HFFc6 (cell line): ENCODE data around the gene CAMK1G. TPM values are rescaled to one million over a fixed set of nuclear protein-coding genes. Genes with fewer than 3 reads are reported as not detected.

ENCODE experiments used
- DNase-seq: peaks from one replicate; pipeline ENCODE4 v3.0.0-alpha.2; 2018
- H3K27ac Mint-ChIP-seq: 2 replicates; pipeline ENCODE4 v1.8.0; 2020; ENCODE audit warnings: mild to moderate bottlenecking, mixed read lengths
- H3K27me3 Mint-ChIP-seq: 2 replicates; pipeline ENCODE4 v1.8.0; 2021; ENCODE audit warnings: mild to moderate bottlenecking, moderate library complexity, mixed read lengths; ENCODE audit not compliant: insufficient read depth
- H3K36me3 Mint-ChIP-seq: 2 replicates; pipeline ENCODE4 v1.8.0; 2021; ENCODE audit warnings: low read depth, mixed read lengths
- H3K4me1 Mint-ChIP-seq: 2 replicates; pipeline ENCODE4 v1.8.0; 2020; ENCODE audit warnings: low read depth, mixed read lengths
- H3K4me3 Mint-ChIP-seq: 2 replicates; pipeline ENCODE4 v1.8.0; 2020; ENCODE audit warnings: mild to moderate bottlenecking, moderate library complexity, mixed read lengths
- H3K9me3 Mint-ChIP-seq: 2 replicates; pipeline ENCODE4 v1.8.0; 2020; ENCODE audit warnings: mild to moderate bottlenecking, mixed read lengths
- total RNA-seq, 6 experiments: library from RNA; stranded (reverse); fragmentation: NEBNext Ultra II Directional; extraction: Animal tissue kit (Norgen Biotek cat#: 25700); gene quantifications; 2 replicates in 1 of 6; 3 replicates in 5 of 6; pipeline ENCODE4 v1.2.3, GENCODE V29; 2021
- TF ChIP-seq, protein P1 (sequence below): fragments of 200-600 bp; sonication (generic); IDR thresholded peaks from 2 replicates; pipeline ENCODE4 v1.5.0; 2021; ENCODE audit warnings: antibody characterized with exemption, mild to moderate bottlenecking

The CAMK1G gene
- total RNA-seq, 6 experiments from 2014 or later: 4.9 to 8.0 (median 5.9) TPM

DNA sequence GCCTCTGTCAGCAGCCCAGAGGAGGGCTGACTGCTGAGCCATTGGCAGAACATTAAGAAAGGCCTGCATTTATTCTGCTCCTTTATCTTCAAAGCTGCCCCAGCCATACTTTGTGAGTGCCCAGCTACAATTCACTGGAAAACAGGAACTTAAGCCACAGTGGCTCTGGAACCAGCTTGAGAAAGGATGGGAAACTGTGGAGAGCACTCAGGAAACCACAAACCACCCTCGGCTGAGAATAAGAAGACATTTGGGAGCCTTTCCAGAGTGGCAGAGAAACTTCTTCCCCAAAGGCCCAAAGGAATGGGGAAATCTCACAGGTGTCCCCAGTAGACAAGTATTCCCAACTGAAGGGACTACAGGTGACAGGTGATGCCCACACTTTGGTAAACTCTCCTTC lies 66.9 kb downstream of the CAMK1G start:
- Mint-ChIP-seq H3K4me1 (peaks cover 75% of the 10 kb centered on the region), H3K4me3 (peak overlapping the region; percentile 6), H3K9me3 (no peaks in the 10 kb centered on the region), H3K36me3 (no peaks in the 10 kb centered on the region), H3K27ac (peak overlapping the region; percentile 84), H3K27me3 (peaks cover 2% of the 10 kb centered on the region)
- TF ChIP-seq, protein P1, sequence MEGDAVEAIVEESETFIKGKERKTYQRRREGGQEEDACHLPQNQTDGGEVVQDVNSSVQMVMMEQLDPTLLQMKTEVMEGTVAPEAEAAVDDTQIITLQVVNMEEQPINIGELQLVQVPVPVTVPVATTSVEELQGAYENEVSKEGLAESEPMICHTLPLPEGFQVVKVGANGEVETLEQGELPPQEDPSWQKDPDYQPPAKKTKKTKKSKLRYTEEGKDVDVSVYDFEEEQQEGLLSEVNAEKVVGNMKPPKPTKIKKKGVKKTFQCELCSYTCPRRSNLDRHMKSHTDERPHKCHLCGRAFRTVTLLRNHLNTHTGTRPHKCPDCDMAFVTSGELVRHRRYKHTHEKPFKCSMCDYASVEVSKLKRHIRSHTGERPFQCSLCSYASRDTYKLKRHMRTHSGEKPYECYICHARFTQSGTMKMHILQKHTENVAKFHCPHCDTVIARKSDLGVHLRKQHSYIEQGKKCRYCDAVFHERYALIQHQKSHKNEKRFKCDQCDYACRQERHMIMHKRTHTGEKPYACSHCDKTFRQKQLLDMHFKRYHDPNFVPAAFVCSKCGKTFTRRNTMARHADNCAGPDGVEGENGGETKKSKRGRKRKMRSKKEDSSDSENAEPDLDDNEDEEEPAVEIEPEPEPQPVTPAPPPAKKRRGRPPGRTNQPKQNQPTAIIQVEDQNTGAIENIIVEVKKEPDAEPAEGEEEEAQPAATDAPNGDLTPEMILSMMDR: no peak
- no peak for DNase-seq

DNA sequence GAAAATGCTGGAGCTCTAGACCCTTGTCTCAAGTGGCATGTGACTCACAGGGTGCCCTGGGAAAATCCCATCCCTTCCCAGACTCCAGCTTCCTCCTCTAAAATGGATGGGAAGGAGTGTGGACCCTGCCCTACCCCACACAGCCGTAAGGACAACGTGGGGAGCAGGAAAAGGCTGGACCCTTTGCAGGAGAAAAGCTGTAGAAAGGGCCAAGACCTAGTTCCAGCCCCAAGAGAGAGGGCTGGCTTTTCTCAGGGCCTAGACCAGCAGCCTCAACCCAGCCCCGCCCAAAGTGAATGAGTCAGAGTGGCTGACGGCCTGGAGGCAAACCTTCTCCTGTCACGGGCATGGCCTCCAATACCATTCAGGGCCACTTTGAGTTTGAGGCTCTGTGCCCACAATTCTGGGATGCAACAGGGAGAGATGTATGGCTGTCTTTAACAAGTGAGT lies 67.6 kb downstream of the CAMK1G start:
- TF ChIP-seq, protein P1: no peak
- Mint-ChIP-seq H3K36me3 (no peaks in the 10 kb centered on the region), H3K4me3 (peak overlapping the region; percentile 6; the same call in 1 of the 2 replicates), H3K9me3 (no peaks in the 10 kb centered on the region), H3K27me3 (peaks cover 2% of the 10 kb centered on the region), H3K27ac (peak overlapping the region; percentile 84), H3K4me1 (peaks cover 69% of the 10 kb centered on the region)
- peak; percentile 82 for DNase-seq

DNA sequence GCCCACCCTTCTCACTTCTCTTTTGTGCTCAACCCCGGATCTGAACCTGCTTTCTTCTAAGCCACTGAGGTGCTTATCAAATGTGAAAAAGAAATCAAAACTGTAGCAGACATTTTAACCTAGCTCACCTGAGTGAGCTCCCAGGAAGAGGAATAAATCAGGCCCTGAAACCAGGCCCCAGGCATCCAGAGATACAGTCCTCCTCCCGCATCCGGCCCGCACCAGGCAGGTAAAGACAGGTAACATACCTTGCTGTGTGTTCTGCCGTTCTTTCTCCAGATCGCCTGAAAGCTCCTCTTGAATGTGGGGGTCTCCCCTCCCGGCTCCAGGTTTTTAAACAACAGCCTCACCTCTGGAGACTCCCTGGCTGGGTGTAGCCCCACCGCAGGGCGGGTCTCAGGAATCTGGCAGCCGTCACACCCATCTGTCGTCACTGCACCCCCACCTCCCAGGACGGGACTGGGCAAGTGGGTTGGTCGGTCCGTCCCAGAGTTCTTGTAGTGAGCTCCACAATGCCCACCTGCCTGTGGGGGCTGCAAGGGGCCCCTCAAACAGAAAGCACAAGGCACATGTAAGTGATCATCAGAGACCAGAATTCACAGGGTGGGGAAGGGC lies 68.7 kb downstream of the CAMK1G start, which contains the start of gene LAMB3:
Gene LAMB3, minus strand, starts transcription at position 305 of the 615 bp plus-strand sequence. CDS start 1,481 bp downstream, outside the sequence.
- Mint-ChIP-seq H3K27ac (peak within 1 kb of the TSS; percentile 84), H3K36me3 (no peaks in the 10 kb centered on the region), H3K4me1 (peaks cover 62% of the 10 kb centered on the region), H3K9me3 (no peaks in the 10 kb centered on the region), H3K27me3 (no peaks in the 10 kb centered on the region; the same call in none of the 2 replicates), H3K4me3 (peak within 1 kb of the TSS; percentile 6; the same call in 1 of the 2 replicates)
- DNase-seq: no peak
- TF ChIP-seq, protein P1: no peak

DNA sequence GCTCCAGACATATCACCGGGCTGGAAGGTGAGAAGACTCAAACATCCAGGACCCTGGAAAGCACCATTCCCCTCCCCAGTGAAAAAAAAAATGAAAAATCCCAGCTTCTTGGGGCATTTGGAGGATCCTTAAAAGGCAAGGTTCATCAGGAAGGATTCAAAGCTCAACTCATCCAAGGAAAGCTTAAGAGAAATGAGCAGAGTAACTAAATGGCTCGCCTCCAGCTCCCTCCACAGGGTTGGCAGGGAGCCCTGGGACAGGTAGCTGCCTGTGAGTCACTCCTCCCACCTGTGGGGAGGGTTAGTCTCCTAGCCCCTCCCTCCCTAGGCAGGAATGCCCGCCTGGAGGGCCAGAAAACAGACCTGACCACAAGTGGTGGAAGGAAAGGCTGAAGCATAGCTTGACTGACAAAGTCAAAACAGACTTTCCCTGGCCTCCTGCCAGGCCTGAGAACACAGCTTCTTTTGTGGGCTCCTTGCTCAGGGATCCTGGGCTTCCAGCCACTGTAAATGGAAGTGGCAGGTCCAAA lies 69.4 kb downstream of the CAMK1G start:
- Mint-ChIP-seq H3K4me1 (peaks cover 56% of the 10 kb centered on the region), H3K9me3 (no peaks in the 10 kb centered on the region), H3K4me3 (no peak overlapping the region), H3K27ac (no peak overlapping the region), H3K36me3 (no peaks in the 10 kb centered on the region), H3K27me3 (no peaks in the 10 kb centered on the region; the same call in none of the 2 replicates)
- DNase-seq: no peak
- TF ChIP-seq, protein P1: no peak

DNA sequence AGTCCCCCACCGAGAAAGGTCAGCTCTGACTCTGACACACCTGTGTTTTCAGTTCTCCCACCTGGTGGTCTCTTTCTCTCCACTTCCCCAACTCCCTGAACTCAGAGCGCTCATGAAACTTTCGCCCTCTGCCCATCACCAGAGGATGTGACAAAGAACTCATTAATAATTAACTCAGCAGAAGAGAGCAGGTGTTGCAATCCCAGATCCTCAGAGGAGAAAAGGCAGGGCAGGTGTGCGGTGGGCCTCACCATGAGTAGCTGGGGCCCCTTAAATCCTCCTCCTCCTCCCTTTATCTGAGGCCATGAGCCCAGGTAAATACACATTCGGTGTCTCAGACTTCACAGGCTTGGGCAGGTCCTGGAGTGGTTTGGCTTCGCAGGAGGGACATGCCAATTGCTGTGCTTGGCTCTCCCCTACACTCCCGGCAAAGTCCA lies 70.4 kb downstream of the CAMK1G start:
- Mint-ChIP-seq H3K36me3 (no peaks in the 10 kb centered on the region), H3K27me3 (no peaks in the 10 kb centered on the region; the same call in none of the 2 replicates), H3K27ac (no peak overlapping the region)

More for the DNA sequence above, 70.4 kb downstream of the CAMK1G start:
- no peak for DNase-seq
- Mint-ChIP-seq H3K4me3 (no peak overlapping the region), H3K9me3 (no peaks in the 10 kb centered on the region), H3K4me1 (peaks cover 46% of the 10 kb centered on the region)
- TF ChIP-seq, protein P1: no peak
